Activated naive CD4-positive, alpha-beta T cell treated with anti-CD3 and anti-CD28 coated beads, Interleukin-2, amount 50 U/mL, for 24 hours (primary cell): ENCODE measurements around the gene OR5H15.

Experiments
- H3K27ac Mint-ChIP-seq: one replicate; pipeline ENCODE4 v1.8.0; 2021; ENCODE audit warnings: mild to moderate bottlenecking, mixed read lengths
- H3K27me3 Mint-ChIP-seq: one replicate; pipeline ENCODE4 v1.8.0; 2021; ENCODE audit warnings: mixed read lengths
- H3K36me3 Mint-ChIP-seq: one replicate; pipeline ENCODE4 v1.8.0; 2021; ENCODE audit warnings: mixed read lengths
- H3K4me1 Mint-ChIP-seq: one replicate; pipeline ENCODE4 v1.8.0; 2021; ENCODE audit warnings: mixed read lengths
- H3K4me3 Mint-ChIP-seq: one replicate; pipeline ENCODE4 v1.8.0; 2021; ENCODE audit warnings: mild to moderate bottlenecking, mixed read lengths
- H3K9me3 Mint-ChIP-seq: one replicate; pipeline ENCODE4 v1.8.0; 2021; ENCODE audit warnings: mixed read lengths

OR5H15 gene

DNA sequence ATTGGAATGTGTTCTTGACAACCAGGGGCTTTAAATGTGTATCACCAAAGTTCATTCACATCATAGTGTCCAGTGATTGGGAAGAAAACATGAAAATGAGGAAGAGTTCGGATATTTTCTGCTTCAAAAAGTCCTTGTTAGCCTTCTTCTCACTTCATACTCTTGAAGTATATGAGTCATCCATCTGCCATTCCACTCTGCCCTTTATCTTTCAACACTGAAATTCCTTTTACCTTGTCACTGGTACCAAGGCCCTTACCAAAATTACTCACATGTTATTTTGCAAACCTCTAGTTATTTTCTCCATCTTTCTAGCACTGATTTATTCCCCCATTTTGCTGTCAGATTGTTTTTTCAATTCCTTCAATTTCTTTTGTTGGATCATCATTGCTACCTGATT, 32.5 kb downstream of the OR5H15 start:
- no peaks in the 10 kb centered on the region for H3K4me1 Mint-ChIP-seq
- no peaks in the 10 kb centered on the region for H3K9me3 Mint-ChIP-seq
- no peak overlapping the region for H3K4me3 Mint-ChIP-seq
- no peak overlapping the region for H3K27ac Mint-ChIP-seq
- no peaks in the 10 kb centered on the region for H3K36me3 Mint-ChIP-seq
- H3K27me3 Mint-ChIP-seq: no peaks in the 10 kb centered on the region

DNA sequence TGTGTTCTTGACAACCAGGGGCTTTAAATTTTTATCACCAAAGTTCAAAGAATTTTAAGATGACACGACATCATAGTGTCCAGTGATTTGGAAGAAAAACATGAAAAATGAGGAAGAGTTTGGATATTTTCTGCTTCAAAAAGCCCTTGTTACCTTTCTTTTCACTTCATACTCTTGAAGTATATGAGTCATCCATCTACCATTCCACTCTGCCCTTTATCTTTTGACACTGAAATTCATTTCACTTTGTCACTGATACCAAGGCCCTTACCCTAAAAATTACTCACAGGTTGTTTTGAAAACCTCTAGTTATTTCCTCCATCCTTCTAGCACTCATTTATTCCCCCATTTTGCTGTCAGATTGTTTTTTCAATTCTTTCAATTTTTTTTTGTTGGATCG, 42.7 kb downstream of the OR5H15 start:
- Mint-ChIP-seq H3K27me3 (no peaks in the 10 kb centered on the region), H3K9me3 (no peaks in the 10 kb centered on the region), H3K4me1 (no peaks in the 10 kb centered on the region), H3K27ac (no peak overlapping the region), H3K4me3 (no peak overlapping the region), H3K36me3 (no peaks in the 10 kb centered on the region)

DNA sequence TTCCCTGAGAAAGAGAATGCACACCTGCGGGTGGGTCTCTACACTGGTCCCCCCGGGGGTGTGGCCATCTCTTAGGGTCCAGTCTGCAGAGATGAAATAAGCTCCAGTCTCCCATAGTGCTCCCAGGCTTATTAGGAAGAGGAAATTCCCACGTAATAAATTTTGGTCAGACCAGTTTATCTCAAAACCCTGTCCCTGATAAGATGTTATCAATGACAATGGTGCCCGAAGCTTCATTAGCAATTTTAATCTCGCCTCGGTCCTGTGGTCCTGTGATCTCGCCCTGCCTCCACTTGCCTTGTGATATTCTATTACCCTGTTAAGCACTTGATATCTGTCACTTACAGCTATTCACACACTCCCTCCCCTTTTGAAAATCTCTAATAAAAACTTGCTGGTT, 46.8 kb downstream of the OR5H15 start:
- no peaks in the 10 kb centered on the region for H3K27me3 Mint-ChIP-seq
- H3K9me3 Mint-ChIP-seq: no peaks in the 10 kb centered on the region
- no peaks in the 10 kb centered on the region for H3K36me3 Mint-ChIP-seq
- H3K4me3 Mint-ChIP-seq: no peak overlapping the region
- H3K27ac Mint-ChIP-seq: no peak overlapping the region
- H3K4me1 Mint-ChIP-seq: no peaks in the 10 kb centered on the region

DNA sequence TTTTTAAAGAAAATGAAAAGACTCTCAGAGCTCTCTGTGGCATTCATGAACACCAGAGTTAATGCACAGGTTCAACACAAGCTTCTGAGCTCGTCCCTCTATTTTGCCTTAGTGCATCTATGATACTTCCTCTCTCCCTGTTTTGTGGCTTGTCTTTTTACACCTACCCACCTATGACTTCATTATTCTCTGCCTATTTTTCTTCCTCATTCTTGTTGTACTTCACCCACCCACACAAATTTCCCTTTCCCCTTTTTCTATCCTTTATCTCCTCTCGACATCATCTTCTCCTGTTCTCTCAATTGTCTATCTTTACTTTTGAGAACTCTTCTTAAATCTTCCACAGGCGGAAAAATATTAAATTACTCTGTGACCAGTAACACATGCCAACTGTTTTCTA, 48.6 kb downstream of the OR5H15 start:
- H3K36me3 Mint-ChIP-seq: no peaks in the 10 kb centered on the region
- no peaks in the 10 kb centered on the region for H3K4me1 Mint-ChIP-seq
- H3K27me3 Mint-ChIP-seq: no peaks in the 10 kb centered on the region
- no peak overlapping the region for H3K27ac Mint-ChIP-seq
- H3K4me3 Mint-ChIP-seq: no peak overlapping the region
- H3K9me3 Mint-ChIP-seq: no peaks in the 10 kb centered on the region
